Head of caudate nucleus (tissue), 42 donors: ENCODE data around the gene LGI2.
"Not testable (repeated sequence)": the region's sequence is repeated elsewhere in the genome, so short reads cannot be mapped to it uniquely, and the experiment has no call there.

Experiments used
- DNase-seq, 42 donors: peaks; one replicate each; pipeline versions ENCODE4 v3.0.0 to v3.0.0-alpha.2; 2020 to 2021; ENCODE audit warnings: mixed read lengths in 7 of 42
- intact Hi-C: fragments of 100-400 bp; cut with DNase I; formaldehyde crosslinking; loops from one replicate; pipeline ENCODE4 v1.15.0; 2022

Gene LGI2, protein sequence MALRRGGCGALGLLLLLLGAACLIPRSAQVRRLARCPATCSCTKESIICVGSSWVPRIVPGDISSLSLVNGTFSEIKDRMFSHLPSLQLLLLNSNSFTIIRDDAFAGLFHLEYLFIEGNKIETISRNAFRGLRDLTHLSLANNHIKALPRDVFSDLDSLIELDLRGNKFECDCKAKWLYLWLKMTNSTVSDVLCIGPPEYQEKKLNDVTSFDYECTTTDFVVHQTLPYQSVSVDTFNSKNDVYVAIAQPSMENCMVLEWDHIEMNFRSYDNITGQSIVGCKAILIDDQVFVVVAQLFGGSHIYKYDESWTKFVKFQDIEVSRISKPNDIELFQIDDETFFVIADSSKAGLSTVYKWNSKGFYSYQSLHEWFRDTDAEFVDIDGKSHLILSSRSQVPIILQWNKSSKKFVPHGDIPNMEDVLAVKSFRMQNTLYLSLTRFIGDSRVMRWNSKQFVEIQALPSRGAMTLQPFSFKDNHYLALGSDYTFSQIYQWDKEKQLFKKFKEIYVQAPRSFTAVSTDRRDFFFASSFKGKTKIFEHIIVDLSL

DNA sequence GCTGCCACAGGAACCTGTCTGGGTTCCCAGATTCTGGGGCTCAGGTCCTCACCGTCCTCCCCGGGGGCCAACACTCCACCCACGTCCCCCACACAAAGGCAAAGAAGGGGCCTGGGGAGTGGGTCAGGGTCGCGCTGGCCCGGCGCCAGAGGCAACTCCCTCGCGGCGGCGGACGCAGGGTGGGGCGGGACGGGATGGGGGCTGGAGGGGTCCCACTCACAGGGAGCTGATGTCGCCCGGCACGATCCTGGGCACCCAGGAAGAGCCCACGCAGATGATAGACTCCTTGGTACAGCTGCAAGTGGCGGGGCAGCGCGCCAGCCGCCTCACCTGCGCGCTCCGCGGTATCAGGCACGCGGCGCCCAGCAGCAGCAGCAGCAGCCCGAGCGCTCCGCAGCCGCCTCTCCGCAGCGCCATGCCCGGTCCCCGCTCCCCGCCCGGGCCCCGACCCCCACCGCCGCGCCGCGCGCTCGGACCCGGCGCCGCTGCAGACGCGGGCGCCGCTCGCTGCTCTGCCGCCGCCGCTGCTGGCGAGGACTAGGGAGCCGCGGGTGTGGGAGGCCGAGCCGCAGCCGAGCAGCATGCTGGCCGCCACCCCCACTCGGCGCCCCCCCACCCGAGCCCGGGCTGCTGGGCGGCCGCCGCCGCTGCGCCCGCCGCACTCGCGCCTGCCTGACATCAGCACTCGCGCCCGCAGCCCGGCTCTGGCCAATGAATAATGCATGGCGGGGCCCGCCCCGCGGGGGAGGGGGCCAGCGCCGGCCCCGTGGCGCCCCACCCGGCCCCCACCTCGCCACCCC, at the start of gene LGI2:
LGI2 (minus strand) TSS at position 670 of the 800 bp plus-strand sequence; CDS start at position 417, 253 bp downstream.
- DNase-seq, result peak in 39 of 42 donors; percentile 19 to 80 (median 46)
- intact Hi-C loops, result no loop called here

DNA sequence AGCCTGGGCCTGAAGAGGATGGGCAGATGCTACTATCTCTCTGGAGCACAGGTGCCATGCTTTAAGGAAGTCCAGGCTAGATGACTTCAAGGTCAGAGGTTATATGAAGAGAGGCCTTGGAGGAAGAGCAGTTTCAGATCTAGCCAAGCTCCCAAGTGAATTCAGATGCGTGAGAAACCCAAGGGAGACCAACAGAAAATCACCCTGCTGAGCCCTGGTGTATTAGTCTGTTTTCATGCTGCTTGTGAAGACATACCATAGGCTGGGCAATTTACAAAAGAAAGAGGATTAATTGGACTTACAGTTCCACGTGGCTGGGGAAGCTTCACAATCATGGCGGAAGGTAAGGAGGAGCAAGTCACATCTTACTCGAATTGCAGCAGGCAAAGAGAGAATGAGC, 47.8 kb upstream of the LGI2 start:
- DNase-seq, result no peak
- intact Hi-C loops, result no loop called here

DNA sequence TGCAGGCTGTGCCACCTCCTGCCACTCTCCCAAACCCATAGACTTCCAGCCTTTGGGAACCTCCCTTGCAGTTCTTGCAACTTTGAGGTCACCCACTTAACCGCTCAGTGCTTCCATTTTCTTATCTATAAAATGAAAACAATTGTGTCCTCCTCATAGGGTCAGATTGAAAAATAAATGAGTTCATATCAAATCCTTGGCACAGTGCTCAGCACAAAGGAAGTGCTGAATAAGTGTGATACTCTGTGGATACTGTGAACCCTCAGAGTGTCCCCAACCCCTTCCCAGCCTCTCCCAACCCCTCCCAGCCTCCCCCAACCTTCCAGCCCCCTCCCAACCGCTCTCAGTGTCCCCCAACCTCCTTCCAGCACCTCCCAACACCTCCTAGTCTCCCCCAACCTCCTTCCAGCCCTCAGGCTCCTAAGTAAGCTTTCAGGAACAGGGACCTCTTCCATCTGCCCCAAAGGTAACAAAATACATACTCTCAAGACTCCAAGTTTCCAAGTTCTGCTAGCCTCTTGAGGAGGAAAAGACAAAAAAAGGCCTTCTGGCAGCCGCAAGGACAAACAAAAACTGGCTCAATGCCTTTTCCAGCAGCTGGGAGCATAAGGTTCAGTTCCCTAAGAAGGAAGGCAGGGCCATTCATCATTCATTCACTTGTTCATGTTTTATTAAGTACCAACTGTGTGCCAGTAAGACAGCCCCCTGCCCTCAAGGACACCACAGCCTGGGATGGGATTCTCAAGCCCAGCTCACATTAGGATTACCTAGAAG, 46.1 kb upstream of the LGI2 start:
- DNase-seq, result no peak
- intact Hi-C loops, result no loop called here

DNA sequence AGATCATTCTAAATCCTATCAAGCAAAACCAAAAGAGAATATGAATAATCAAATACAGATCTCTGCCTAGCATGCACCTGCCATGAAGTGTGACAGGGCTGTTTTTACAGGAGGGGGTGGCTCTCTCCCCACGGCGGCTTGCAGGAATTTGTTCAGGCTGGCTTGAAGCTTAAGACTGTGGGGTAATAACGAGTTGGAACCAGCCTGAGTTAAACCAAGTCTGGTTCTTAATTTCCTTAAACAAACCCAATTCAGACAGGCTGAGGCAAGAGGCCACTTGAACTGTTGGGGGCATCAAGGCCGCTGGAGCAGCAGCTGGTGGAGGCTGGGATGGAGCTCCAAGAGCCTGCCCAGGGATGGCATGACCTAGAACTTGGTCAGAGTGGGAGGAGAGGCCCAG, 45.1 kb upstream of the LGI2 start:
- peak in 21 of 42 donors; percentile 10 to 68 (median 31) for DNase-seq
- intact Hi-C loops, result no loop called here

DNA sequence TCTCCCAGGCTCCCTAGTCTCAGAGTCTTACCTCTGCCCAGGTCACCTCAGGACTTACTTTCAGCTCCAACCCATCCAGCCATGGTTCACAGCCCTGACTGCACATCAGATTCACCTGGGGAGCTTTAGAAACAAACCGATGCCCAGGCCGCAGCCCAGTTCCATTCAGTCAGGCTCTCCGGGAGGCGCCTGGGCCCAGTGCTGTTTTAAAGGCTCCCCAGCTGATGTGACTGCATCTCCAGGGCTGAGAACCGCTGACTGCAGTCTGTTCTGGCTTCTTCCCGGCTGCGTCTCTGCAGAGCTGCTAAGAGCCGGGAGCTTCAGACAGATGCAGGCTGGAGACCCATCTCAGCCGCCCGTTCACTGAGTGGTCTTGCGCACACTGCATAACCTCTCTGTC, 44.4 kb upstream of the LGI2 start:
- intact Hi-C loops, result no loop called here
- DNase-seq, result no peak

DNA sequence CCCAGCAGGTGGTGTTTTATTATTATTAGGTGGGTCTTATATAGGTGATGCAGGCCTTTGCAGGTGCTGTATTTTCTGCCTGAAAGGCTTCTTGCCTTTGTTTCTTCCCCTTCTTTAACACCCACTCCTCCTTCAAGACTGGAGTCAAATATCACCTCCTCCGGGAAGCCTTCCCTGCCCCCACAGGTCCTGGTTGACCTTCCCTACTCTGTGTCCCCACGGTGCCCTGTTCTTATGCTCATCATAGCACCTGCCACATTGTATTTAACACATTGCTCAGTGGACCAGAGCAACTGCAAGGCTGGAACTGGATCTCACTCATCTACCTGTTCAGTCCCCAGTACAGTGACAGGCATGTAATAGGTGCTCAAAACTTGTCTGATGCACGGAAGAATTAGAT, 39.8 kb upstream of the LGI2 start:
- no peak for DNase-seq
- intact Hi-C loops, result no loop called here

DNA sequence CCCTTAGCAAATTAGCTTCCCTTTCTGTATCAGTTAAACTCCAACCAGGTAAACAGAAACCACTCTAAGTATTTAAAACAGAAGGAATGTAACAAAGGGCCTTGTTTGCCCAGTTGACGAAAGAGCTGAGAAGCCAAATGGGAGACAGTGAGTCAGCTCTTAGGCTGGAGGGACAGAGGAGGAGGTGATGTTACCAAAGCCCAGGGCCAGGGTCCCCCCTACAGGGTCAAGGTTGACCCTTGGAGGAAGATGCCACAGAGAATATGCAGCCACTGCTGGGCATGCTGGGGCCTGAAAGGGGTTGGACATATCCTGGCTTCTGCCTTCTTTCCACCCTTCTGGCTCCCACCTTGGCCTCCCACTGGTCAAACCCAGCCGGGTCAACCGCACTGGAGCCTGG, 38.3 kb upstream of the LGI2 start:
- intact Hi-C loops, result no loop called here
- DNase-seq, result no peak

DNA sequence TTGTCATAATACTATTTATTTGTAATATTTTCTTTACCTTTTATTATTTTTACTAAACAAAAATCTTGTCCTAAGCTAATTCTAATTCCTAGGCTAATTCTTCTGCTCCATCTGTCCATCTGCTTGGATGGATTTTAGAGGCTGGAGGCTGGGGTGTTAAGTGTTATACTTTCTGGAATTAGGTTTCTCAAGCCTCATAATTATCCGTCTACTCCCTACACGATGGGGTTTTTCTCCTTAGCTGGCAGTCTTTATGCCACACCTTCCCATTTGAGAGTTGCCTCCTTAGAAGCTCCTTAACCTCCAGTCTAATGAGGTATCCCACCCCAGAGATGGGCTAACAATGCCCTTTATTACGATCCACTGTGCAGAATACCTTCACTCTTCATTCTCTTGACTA, 37.6 kb upstream of the LGI2 start:
- DNase-seq, result no peak
- intact Hi-C loops, result no loop called here

DNA sequence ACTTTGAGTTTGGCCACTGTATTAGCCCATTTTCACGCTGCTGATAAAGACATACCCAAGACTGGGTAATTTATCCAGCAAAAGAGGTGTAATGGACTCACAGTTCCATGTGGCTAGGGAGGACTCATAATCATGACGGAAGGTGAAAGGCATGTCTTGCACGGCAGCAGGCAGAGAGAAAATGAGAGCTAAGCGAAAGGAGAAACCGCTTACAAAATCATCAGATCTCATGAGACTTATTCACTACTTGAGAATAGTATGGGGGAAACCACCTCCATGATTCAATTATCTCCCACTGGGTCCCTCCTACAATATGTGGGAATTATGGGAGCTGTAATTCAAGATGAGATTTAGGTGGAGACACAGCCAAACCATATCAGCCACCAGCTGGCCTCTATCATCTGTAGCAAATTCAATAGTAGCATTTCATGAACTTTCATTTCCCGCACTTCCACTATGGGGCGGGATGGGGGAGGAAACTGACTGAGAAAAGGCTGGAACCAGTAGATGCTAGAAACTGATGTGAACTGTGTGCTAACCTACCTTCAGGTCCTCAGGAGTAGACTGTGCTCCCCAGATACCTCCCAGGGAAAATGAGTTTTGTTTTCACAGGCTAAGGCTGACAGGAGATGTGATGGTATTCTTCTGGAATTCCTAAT, 35.3 kb upstream of the LGI2 start:
- DNase-seq, result no peak
- intact Hi-C loops, result no loop called here

DNA sequence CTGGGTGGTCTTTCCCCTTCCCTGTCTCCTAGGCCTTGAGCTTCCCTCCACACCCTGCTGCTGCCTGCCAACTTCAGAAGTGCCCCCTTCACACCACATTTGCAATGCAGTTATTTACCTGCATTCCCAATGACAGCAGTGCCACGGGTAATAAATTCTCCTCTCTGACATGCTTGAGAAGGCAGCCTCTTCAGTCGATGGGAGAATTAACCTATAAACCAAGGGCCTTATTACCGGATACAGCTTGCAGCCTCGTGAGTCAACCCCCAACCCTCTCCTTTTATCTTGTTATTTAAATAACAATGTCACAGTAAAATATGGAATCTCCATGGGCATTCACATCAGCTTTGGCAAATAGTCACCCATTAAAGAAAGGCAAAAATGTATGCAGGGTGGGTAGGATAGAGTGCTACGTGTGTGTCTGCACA, 34.7 kb upstream of the LGI2 start:
- DNase-seq, result no peak

DNA sequence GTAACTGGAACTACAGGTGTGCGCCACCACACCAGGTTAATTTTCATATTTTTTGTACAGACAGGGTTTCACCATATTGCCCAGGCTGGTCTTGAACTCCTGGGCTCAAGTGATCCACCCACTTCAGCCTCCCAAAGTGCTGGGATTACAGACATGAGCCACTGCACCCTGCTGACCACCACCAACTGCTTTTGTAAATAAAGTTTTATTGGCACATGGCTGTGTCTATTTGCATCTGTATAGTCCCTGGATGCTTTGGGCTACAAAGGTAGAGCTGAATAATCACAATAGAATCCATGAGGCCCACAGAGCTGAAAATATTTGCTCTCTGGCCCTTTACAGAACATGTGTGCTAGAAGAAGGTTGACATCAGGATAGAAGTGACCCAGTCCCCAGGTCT, 33.7 kb upstream of the LGI2 start:
- intact Hi-C loops, DNase-seq: not testable (repeated sequence)

More for the DNA sequence above, 34.7 kb upstream of the LGI2 start:
- intact Hi-C loops, result no loop called here

DNA sequence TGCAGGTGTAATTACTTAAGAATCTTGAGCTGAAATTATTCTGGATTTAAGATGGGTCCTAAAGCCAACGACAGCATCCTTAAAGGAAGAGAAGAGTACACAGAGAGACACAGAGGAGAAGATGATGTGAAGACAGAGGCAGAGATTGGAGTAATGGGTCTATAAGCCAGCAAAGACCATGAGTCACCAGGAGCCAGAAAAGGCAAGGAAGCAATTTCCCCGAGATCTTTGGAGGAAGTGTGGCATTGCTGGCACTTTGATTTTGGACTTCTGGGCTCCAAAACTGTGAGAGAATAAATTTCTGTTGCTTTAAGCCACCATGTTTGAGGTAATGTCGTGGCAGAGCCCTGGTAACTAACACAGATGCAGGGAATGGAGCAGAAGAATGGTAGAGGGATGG, 32.4 kb upstream of the LGI2 start:
- DNase-seq, result no peak
- intact Hi-C loops, result no loop called here

DNA sequence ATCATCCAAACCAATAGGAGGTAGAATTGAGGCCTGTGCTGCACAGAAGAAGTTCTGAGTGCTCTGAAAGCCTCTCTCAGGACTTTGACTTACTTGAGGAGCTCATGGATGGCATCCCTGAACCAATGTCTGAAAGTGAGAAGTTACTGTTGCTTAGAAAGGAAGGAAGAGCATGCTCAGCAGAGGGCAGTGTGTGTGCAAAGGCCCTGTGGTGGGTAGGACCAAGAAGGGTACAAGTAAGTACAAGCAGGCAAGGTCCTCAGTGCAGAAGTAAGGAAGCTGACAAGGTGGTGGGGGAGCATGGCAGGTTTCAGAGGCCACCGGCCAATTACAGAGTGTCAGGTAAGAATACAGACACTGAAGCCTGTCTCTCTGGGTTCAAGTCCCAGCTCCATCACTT, 31.4 kb upstream of the LGI2 start:
- intact Hi-C loops, result no loop called here

DNA sequence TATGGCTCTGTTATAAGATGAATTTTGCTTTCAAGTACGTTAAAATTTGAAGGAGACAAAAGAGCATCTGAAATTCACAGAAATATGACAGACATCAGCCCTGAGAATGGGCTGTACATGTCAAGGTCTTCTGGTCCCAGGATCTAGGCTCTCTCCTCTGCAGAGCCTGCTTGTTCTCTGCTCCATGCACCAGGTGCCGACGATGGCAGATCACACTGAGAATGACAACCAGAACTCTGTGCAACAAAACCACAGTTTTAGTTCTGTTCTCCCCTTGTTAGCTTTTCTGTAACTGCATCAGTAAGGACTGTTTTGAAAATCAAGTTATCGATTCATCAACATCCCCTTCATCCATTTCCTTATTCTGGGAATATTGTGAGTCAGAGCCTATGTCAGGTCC, 30.9 kb upstream of the LGI2 start:
- DNase-seq, result no peak
- intact Hi-C loops, result no loop called here

More for the DNA sequence above, 31.4 kb upstream of the LGI2 start:
- DNase-seq, result no peak

DNA sequence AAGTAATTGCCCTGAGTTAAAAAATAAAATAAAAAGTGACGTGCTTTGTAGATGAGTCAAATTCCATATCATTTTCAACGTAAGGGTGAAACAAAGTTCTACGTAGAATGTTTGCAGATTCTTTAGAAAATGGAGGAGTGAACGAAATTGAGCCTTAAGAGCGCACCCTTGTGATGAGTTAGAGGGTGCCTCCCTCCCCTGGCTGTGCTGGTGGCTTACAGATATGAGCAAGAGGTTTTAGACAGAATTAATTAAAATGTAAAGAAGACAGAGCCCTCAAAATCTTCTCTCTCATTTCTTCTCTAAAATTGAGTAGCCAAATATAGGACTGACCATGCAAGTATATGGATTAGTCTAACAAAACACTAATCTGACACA, 30.2 kb upstream of the LGI2 start:
- peak in 6 of 42 donors; percentile 10 to 46 (median 26) for DNase-seq
- intact Hi-C loops, result no loop called here

DNA sequence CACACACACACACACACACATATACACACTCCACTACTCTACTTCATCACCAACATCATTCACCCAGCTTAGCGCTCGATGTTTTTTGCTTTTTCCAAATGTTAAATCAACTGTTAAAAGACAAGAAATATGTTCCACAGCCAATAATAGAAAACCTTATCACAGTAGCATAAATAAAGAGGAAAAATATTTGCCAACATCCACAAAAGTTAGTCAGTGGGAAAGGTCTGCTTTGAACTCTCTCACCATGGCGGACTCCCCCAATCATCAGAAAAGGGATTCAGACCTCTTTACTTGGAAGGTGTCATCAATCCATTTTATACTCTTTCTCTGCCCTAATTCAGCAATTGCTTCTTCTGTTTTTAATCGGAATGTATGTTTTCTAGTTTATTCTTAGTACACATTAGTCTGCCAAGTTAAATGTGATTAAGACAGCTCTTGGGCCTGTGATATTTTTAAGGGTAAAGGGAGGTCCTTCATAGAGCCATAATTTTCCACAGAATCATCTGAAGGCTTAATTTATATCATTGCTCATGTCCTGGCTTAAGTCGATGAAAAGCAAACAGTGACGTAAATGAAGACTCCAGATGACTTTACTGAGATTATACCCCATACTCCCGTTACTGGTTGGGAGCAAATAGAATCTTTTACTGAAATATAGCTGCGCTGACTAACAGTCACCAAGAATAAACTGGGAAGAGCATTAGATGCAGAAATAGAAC, 29.7 kb upstream of the LGI2 start:
- intact Hi-C loops, result no loop called here

DNA sequence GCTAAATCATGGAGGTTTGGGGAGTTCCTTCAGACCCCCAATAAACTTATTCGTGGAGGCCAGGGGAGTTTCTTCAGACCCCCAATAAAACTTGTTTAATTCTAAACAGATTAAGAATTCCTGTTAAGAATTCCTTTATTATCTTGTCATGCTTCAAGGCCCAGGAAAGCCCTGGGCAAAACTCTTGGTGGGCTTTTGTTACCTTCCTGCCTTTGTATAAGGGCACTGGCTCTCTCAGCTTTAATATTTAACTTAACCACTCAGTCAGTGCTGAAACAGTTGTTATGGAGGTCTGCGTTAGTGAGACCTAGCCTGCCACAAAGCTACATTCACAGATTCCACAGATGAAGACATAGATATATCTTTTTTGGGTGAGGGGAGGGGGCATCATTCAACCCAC, 29.0 kb upstream of the LGI2 start:
- intact Hi-C loops, result no loop called here

More for the DNA sequence above, 29.7 kb upstream of the LGI2 start:
- no peak for DNase-seq

DNA sequence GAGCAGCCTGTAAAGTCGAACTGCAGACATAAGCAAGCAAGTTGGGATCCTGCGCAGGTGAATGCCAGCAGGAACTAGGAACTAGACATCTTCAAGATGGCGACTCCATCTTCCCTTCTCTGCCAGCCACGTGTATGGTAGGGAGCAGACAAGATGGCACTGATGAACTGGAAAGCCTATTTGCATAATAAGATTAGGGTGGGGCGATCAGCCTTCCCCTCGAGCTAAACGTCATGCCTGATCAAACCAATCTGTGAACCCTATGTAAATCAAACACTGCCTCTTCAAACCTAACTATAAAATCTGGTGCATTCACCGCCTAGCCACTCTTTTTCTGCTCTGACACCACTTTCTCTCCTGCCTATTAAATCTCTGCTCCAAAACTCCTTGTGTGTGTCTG, 28.1 kb upstream of the LGI2 start:
- no peak for DNase-seq
- intact Hi-C loops, result no loop called here

More for the DNA sequence above, 29.0 kb upstream of the LGI2 start:
- DNase-seq, result no peak
